GM18873 (cell line): ENCODE measurements around the gene DNASE1L2.
"Not testable (repeated sequence)": the region's sequence is repeated elsewhere in the genome, so short reads cannot be mapped to it uniquely, and the experiment has no call there.

Experiments used
- ATAC-seq: cut with Tn5 transposase; IDR thresholded peaks from one replicate; pipeline ENCODE4 v1.9.1; 2021; ENCODE audit warnings: mild to moderate bottlenecking, moderate library complexity, moderate number of reproducible peaks; ENCODE audit not compliant: unreplicated experiment, low FRiP score

Gene DNASE1L2

DNA sequence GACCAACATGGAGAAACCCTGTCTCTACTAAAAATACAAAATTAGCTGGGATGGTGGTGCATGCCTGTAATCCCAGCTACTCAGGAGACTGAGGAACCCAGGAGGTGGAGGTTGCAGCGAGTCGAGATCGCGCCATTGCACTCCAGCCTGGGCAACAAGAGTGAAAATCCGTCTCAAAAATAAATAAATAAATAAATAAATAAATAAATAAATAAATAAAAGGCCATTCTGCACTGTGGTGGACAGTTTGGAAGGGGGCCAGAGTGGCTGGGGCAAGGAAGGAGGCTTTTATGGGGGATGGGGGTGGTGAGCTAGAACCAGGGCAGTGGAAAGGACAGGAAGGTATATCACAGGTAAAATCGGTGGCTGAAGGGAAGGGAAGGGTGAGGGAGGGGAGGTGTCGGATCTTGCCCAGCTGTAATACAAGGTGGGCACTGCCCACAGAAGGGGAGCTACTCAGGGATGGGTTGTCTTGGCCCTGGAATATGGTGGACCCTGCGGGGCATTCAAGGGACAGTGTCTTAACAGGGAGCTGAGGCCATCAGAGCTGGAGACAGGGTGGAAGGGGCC is 33.0 kb upstream of the DNASE1L2 start:
- not testable (repeated sequence) for ATAC-seq

DNA sequence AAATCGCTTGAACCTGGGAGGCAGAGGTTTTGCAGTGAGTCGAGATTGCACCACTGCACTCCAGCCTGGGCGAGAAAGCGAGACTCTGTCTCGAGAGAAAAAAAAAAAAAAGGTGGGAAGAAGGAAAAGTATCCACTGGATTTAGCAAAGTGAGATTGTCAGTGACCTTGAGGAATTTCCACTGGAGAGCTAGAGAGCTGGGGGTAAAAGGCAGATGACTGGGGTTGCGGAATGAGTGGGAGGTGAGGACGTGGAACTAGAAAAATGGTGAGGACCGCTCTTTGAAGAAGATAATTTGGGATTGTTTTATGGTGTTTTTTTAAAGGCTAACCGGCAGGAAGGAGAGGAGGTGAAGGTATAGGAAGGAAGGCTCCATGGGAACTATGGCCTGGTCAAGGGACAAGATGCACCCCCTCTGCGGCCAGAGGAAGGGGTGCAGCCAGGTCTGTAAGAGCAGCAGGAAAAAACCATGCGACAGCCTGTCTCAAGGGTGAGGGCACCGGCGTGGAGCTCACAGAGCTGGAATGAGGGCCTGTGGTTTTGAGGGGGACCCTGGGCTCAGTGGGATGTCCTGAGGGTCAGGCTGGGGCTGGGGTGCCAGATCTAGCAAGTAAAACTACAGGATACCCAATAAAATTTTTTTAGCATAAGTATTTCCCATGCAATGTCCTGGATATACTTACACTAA is 31.7 kb upstream of the DNASE1L2 start:
- ATAC-seq: no peak

DNA sequence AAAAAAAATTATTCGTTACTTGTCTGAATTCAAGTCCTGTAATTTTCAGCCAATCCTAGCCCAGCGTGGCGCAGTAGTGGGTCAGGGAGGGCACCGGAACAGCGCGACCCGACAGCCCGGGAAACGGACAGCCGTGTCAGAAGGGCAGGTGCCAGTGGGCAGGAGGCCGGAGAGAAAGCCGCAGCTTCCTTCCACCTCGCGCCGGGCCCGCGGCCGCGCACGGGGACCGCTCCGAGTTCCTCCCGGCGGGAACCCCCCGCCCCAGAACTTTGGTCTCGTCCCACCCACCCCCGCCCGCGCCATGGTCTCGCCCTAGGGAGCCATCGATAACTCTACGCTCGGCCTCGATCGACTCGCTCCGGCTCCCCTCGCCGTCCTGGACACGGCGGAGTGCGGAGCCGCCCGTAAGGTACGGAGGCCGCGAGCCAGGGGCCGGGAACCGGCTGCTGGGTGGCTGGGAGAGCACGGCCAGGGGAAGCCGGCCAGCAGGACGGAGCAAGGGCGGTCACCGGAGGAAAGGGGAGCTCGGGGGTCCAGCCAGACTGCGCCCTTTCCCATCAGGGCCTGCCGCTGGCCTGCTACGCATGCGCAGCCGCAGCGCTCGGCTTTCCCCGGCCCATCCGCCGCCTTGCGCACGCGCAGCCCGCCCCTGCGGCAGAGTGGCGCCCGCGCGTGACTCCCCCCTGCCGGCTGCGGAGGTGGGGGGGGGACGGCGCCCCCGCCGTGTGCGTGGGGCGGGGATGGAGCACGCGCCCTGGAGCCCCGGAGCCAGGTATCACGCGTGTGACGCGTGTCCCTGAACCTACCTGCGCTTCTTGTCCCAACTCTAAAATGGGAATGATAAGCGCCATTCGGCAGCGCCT is 30.9 kb upstream of the DNASE1L2 start, which contains the start of gene MLST8:
Gene MLST8, plus strand, starts transcription at position 351 of the 863 bp plus-strand sequence. CDS start 632 bp downstream, outside the sequence.
- ATAC-seq: peak; percentile 66

DNA sequence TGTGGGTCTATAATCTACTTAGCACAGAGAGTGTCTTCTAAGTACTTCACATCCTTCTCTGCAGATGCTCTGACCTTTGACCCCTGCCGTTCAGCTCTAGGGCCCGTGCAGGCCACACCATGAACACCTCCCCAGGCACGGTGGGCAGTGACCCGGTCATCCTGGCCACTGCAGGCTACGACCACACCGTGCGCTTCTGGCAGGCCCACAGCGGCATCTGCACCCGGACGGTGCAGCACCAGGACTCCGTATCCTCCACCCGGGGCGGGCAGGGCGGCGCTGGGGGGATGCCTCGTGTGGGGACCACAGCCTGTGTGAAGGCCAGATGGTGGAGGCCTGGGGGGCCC is 30.3 kb upstream of the DNASE1L2 start:
- peak; percentile 7 for ATAC-seq

DNA sequence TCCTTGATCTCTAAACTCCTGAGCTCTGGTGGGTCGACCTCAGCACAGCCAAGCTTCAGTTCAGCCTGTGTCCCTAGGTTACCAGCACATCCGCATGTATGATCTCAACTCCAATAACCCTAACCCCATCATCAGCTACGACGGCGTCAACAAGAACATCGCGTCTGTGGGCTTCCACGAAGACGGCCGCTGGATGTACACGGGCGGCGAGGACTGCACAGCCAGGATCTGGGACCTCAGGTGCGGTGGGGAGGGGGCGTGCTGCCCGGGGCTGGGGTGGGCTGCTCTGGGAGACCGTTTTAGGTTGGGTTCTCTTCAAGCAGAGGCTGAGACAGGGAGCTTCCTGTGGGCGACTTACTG is 29.8 kb upstream of the DNASE1L2 start:
- ATAC-seq: no peak

DNA sequence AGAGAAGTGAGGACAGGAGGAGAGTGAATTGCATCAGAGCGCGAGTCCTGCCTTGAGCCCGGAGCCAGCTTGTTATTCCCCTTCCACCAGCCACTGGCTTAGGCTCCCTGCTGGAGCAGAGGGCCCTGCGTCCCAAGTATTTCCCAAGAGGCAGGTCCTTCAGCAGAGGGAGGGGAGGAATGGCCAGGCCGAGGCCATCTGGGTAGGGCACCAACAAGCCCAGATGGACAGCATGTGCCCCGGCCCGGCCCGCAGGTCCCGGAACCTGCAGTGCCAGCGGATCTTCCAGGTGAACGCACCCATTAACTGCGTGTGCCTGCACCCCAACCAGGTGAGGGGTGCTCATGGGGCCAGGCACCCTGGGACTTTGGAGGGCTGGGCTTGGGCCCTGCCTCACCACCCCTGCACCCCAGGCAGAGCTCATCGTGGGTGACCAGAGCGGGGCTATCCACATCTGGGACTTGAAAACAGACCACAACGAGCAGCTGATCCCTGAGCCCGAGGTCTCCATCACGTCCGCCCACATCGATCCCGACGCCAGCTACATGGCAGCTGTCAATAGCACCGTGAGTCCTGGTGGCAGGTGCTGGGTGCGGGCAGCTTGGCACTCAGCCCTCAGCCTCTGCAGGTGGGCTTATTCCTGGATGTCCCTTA is 29.3 kb upstream of the DNASE1L2 start:
- ATAC-seq: no peak

DNA sequence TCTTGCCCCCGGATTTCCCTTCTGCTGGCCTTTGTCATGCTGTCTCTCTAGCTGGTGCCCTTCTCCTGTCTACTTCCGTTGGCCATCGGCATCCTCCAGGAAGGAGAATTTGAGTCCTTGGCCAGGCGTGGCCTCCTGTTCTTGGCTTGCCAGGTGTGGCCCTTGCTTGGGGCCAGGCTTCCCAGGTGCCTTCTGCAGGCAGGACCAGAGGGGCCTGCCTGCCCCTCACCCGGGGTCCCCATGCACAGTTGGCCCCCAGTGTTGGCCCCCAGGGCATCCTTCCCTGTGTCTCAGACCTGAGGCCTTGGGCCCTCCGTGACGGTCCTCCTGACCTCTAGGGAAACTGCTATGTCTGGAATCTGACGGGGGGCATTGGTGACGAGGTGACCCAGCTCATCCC is 28.4 kb upstream of the DNASE1L2 start:
- ATAC-seq: no peak

DNA sequence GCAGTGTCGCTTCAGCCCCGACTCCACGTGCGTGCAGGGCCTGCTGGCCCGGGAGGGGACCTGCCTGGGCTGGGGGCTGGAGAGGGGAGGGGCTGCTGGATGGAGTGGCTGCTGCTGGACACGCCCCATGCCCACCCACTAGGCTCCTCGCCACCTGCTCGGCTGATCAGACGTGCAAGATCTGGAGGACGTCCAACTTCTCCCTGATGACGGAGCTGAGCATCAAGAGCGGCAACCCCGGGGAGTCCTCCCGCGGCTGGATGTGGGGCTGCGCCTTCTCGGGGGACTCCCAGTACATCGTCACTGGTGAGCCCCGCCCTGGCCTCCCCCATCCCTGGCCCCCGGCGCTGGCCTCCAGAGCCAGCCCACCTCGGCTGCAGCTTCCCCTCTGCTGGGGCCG is 27.9 kb upstream of the DNASE1L2 start:
- ATAC-seq: no peak

DNA sequence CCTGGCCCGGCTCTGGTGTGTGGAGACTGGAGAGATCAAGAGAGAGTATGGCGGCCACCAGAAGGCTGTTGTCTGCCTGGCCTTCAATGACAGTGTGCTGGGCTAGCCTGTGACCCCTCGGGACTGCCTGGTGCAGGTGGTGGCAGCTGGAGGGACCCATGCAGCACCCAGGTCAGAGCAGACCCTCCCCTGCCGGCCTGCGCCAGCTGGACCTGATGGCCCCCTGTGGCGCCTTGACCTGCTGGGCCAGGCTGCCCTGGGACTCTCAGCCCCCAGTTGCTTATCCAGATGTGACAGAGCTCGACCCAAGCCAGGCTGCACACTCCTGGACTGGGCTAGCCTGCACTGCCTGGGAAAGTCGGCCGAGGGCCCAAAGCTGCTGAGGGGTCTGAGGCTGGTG is 27.5 kb upstream of the DNASE1L2 start:
- no peak for ATAC-seq

DNA sequence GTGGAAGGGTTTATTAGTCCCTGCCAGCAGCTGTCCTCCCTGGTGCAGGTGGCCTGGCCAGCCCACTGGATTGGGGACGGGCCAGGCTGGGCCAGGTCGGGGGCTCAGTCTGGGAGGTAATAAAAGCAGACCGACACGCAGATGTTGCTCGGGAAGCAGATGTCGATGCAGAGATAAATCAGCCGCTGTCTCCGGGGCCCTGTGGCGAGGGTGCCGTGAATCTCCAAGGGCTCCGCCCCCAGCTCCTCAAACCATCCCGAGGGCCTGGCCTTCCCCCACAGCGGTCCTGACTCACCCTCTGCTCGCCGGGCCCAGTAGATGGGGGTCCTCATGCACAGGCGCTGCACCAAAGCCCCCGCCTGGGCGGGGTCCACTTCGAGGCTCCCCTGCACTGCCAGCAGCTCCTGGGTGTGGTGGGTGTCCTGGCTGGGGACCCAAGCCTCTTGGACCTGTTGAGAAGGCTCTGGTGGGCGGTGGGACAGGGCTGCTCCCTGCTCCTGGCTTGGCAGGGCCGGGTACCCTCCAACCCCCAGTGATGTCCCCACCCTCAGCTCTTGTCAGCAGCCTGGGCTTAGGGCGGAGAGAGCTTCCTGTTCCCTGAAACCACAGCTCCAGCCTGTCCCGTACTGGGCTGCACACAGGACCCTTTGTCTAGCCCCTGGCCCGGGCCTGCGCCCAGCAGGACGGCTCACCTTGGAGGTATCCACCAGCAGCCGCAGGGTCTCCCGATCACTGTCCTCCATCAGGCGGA is 26.8 kb upstream of the DNASE1L2 start:
- no peak for ATAC-seq

DNA sequence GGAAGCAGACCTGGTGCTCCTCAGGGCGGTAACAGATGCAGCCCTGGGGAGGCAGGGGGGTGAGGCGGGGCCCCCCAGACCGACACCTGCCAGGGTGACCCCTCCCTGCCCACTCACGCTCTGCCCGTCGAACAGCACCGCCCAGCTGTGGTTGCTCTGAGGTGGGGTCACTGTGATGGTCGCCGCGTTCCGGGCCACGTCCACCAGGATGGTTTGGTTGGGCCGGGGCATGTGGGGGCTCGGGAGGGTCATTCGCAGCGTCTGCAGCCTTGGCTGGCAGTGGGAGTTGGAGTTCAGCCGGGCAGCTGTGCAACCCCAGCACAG is 26.3 kb upstream of the DNASE1L2 start:
- no peak for ATAC-seq

DNA sequence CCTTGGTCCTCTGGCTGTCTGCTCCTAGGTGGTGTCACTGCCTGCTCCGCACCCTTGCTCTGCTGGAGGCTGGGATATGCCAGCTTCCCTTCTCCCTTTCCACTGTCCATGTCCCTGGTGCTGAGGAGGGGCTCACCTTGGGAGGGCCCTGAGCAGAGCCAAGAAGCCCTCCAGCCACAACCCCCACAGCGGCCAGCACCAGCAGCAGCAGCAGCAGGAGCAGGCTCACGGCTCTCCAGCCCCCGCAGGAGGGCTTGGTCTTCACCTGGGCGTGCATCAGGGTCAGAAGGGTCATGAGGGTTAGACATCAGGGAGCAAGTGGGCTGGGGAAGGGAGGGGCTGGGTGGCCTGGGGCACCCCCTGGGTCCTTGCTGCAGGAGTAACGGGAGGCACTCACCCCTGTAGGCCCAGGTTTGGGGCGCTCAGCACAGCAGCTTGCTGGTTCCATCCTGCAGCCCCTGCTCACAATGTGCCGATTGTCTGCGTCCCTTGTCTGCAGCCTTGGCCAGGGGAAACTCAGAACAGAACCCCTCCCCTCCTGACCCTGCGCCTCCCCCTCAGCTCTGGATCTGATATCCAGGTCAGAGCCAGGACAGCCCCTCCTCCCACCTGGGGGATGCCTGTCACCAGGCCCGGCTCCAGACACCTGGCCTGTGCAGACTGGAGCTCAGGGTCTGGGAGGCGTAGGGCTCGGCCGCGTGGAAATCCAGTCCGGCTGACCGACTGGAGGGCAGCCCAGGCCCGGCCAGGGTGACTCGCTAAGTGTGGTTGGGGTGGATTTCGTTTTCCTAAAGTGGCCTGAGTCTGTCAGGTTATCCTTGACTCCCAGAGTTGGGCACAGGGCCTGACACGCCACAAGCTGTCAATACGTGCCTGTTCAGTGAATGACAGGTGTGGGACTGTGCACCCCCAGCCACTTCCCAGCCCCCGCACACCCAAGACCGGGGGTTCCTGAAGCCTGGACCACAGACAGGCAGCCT is 25.6 kb upstream of the DNASE1L2 start, which contains the start of gene BRICD5:
Gene BRICD5, minus strand, starts transcription at position 478 of the 980 bp plus-strand sequence. Its CDS starts 30 bp downstream, at position 448.
- no peak for ATAC-seq

DNA sequence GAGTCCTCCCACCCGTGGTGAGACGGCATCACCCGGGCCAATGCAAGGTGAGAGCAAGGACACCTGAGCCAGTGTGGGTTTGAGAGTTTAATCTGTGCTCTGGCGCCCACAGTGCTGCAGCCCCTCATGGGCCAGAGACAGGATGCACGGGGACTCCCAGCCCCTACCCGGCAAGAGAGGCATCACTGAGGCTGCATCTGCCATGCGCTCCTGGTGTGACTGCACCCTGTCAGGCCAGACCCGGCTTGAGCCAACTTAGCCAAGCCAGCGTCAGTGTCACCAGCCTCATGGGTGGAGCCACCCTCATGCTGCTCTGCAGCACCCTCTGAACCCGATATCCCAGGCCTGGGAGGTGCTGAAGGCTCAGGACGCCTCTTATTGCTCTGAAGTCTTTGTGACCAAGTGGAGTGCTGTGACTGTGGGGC is 24.3 kb upstream of the DNASE1L2 start:
- ATAC-seq: no peak

DNA sequence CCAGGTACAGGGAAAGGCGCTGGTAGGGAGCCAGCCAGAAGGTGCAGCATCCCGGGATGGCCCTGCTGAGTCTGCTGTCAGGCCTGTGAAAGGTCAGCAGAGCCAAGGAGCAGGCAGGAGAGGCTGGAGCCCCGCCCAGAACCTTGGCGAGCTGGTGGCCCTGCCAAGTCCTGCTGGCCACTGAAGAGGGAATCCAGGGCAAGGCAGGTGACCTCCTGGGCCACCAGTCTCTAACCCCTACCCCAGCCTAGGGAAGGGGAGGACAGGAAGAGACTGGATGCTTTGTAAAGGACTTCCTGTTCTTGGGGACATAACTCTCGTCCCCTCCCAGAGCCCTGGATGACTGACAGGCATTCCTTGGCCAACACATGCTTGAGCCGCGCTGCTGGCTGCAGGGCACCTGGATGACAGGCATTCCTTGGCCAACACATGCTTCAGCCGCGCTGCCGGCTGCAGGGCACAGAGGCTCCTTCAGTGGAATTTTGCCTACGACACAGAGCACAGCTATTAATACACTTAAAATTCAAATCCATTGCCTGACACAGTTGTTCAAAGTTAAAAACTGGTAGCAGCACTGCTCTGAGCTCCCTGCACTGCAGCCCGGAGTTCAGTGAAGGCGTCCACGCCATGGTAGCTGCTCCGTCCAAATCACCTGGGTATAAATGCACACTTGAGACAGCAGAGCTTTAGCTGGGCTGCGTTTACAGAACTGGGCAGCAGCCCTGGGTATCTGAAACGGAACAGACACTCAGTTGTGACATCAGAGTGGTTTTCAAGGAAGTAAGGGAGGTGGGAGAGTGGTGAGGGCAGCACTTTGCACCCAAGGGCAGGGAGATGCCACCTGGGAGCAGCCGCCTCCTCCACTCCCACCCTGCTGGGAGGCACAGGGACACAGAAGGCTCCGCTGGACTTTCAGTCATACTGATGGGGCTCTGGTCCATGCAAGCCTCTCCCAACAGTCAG is 23.6 kb upstream of the DNASE1L2 start:
- no peak for ATAC-seq

DNA sequence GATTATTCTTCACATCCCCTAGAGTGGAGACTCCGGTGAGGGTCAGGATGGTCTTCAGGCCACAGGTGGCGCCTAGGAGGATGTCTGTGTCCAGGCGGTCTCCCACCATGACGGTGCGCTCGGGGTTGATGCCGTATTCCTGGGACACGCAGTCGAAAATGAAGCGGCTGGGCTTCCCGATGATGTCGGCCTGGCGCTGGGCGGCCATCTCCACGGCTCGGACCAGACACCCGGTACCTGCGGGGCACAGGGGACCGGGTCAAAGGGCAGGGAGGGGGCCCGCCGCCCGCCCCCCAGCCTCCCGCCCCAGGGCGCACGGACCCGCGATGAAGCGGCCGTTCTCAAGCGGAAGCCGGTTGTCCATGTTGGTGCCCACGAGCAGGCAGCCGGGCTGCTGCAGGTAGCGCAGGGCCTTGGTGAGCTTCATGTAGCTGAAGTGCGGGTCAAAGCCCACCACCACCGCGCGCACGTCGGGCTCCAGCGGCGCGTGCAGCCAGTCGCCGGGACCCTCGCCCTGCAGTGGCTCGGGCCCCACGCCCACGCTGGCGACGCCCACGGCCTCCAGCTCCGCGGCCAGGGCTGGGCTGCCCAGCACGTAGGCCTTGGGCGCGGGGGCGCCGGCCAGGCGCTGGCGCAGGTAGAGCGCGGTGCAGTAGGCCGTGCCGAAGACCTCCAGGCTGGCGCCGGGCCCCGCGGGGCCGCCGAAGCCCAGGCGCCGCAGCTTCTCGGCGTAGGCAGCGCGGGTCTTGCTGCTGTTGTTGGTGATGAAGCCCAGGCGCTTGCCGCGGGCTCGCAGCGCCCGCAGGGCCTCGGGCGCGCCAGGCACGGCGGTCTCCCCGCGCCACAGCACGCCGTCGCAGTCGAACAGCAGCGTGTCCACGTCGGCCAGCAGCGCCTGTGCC is 22.2 kb upstream of the DNASE1L2 start:
- peak; percentile 13 for ATAC-seq

DNA sequence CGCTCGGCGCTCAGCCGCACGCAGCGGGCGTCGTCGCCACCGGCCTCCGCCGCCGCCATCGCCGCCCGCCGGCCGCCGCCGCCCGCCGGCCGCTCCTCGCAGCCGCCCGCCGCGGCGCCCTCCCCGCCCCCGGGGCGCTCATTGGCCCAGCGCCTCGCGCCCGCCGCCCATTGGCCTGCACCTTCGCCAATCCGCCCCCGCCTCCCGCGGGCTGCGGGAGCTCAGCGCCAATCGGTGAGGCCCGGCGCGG is 21.6 kb upstream of the DNASE1L2 start, which contains the start of gene PGP:
Gene PGP, minus strand, starts transcription at position 122 of the 250 bp plus-strand sequence. Its CDS starts 63 bp downstream, at position 59.
- no peak for ATAC-seq

DNA sequence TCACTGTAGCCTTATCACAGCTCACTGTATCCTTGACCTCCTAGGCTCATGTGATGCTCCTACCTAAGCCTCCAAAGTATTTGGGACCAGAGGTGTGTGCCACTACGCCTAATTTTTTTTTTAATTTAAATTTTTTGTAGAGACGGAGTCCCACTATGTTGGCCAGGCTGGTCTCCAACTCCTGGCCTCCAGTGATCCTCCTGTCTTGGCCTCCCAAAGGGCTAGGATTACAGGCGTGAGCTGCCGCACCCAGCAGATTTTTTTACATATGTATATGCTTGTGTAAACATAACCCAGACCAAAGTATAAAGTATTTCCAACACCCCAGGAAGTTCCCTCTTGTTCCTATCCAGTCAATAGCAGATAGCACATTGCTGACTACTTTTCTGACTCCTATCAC is 19.9 kb upstream of the DNASE1L2 start:
- no peak for ATAC-seq
